ENCODE results near the gene OR2M4. TPM values are rescaled to one million over a fixed set of nuclear protein-coding genes. Genes with fewer than 3 reads are reported as not detected.

OR2M4 gene
- total and polyA plus RNA-seq, 2 donors (not counting 3 experiments of a cell fraction or from before 2014, with no cell fraction given), result not detected

DNA sequence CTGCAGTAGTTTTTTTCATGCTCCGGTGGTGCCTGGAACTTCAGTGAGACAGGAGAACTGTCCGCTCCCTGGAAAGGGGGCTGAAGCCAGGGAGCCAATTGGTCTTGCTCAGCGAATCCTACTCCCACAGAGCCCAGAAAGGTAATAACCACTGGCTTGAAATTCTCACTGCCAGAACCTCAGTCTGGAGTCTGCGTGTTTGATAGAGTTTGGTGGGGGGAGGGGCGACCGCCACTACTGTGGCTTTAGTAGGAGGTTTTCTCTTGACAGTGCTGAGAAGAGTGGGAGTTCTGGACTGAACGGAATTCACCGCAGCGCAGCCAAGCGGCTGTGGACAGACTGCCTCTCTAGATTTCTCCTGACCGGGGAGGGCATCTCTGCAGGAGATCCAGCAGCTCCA, 42.2 kb upstream of the OR2M4 start:
- no peak overlapping the region for H3K4me2 ChIP-seq (ENCODE audit: insufficient read depth, low read length)
- ChIA-PET POLR2A (no interaction called here), CTCF (no interaction called here)
- peaks cover 2% of the 10 kb centered on the region for H3K9me3 ChIP-seq (replicated peaks; ENCODE audit: control insufficient read depth, insufficient read depth, low read length)
- no peak for FAIRE-seq
- no peak overlapping the region for H2AFZ ChIP-seq (ENCODE audit: low read depth, low read length)
- H3K27me3 ChIP-seq (ENCODE audit: control insufficient read depth in 2 of 2, insufficient read depth in 2 of 2, low read length in 2 of 2), result no peaks in the 10 kb centered on the region
- DNase-seq (ENCODE audit: low read depth, low spot score), result no peak
- no peak overlapping the region for H3K27ac ChIP-seq (ENCODE audit: insufficient read depth, low read depth, low read length)
- H3K9me1 ChIP-seq (replicated peaks; ENCODE audit: control insufficient read depth, extremely low read depth, insufficient read depth, low read length), result no peaks in the 10 kb centered on the region
- no peaks in the 10 kb centered on the region for H3K4me1 ChIP-seq (ENCODE audit: control insufficient read depth, extremely low read depth, insufficient read depth, low read length)
- no peaks in the 10 kb centered on the region for H4K20me1 ChIP-seq (replicated peaks; ENCODE audit: control insufficient read depth, extremely low read depth, insufficient read depth, low read length)
- H3K36me3 ChIP-seq (ENCODE audit: control insufficient read depth in 2 of 2, extremely low read depth in 1 of 2, insufficient read depth in 2 of 2, low read length in 2 of 2), result no peaks in the 10 kb centered on the region
- H3K9ac ChIP-seq (replicated peaks; ENCODE audit: extremely low read depth, insufficient read depth, low read length), result no peak overlapping the region
- no TSS peak for BruUV-seq (replicated peaks)
- intact Hi-C loops (cut with micrococcal nuclease), result no loop called here
- no peaks in the 10 kb centered on the region for H3K79me2 ChIP-seq (ENCODE audit: control insufficient read depth, insufficient read depth, low read length)
- no peak overlapping the region for H3K4me3 ChIP-seq (replicated peaks in 1 of 3; ENCODE audit: insufficient read depth in 1 of 3, low read depth in 1 of 3, low read length in 3 of 3)
- dilution Hi-C loops (cut with MboI; ENCODE audit: extremely low pct_ligation_motif_present, low sequenced_read_pairs), result no loop called here
- no peak for TF ChIP-seq EZH2 (IDR thresholded peaks at IDR 0.05; ENCODE audit: borderline replicate concordance, low read depth, low read length, severe bottlenecking)
- TF ChIP-seq, protein P1, sequence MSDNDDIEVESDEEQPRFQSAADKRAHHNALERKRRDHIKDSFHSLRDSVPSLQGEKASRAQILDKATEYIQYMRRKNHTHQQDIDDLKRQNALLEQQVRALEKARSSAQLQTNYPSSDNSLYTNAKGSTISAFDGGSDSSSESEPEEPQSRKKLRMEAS (IDR thresholded peaks at IDR 0.05; ENCODE audit: insufficient read depth, insufficient read length), result no peak
- no peak for TF ChIP-seq JUN (IDR thresholded peaks at IDR 0.05; ENCODE audit: borderline replicate concordance, insufficient read depth, insufficient read length, low read depth)
- no peak for TF ChIP-seq POLR2A (IDR thresholded peaks at IDR 0.05; ENCODE audit: low read depth, low read length)

DNA sequence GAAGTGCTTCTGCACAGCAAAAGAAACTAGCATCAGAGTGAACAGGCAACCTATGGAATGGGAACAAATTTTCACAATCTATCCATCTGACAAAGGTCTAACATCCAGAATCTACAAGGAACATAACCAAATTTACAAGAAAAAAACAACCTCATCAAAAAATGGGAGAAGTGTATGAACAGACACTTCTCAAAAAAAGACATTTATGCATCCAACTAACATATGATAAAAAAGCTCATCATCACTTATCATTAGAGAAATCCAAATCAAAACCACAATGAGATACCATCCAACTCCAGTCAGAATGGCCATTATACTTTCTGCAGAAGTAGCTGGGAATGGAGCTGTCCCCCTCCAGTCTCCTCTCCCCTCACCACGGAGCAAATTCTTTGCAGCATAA, 37.1 kb upstream of the OR2M4 start:
- no peak overlapping the region for H3K9ac ChIP-seq (replicated peaks; ENCODE audit: extremely low read depth, insufficient read depth, low read length)
- POLR2A ChIA-PET, result no interaction called here
- H3K36me3 ChIP-seq (ENCODE audit: control insufficient read depth in 2 of 2, extremely low read depth in 1 of 2, insufficient read depth in 2 of 2, low read length in 2 of 2), result no peaks in the 10 kb centered on the region
- no peak overlapping the region for H3K4me2 ChIP-seq (ENCODE audit: insufficient read depth, low read length)
- H3K27ac ChIP-seq (ENCODE audit: insufficient read depth, low read depth, low read length), result no peak overlapping the region
- no TSS peak for BruUV-seq (replicated peaks)
- no peak for DNase-seq (ENCODE audit: low read depth, low spot score)
- H3K9me3 ChIP-seq (replicated peaks; ENCODE audit: control insufficient read depth, insufficient read depth, low read length), result peaks cover 2% of the 10 kb centered on the region
- no peak overlapping the region for H3K4me3 ChIP-seq (replicated peaks in 1 of 3; ENCODE audit: insufficient read depth in 1 of 3, low read depth in 1 of 3, low read length in 3 of 3)
- FAIRE-seq, result no peak
- H4K20me1 ChIP-seq (replicated peaks; ENCODE audit: control insufficient read depth, extremely low read depth, insufficient read depth, low read length), result no peaks in the 10 kb centered on the region
- no peaks in the 10 kb centered on the region for H3K4me1 ChIP-seq (ENCODE audit: control insufficient read depth, extremely low read depth, insufficient read depth, low read length)
- H3K79me2 ChIP-seq (ENCODE audit: control insufficient read depth, insufficient read depth, low read length), result no peaks in the 10 kb centered on the region
- H3K9me1 ChIP-seq (replicated peaks; ENCODE audit: control insufficient read depth, extremely low read depth, insufficient read depth, low read length), result no peaks in the 10 kb centered on the region
- no peak overlapping the region for H2AFZ ChIP-seq (ENCODE audit: low read depth, low read length)
- TF ChIP-seq EZH2 (IDR thresholded peaks at IDR 0.05; ENCODE audit: borderline replicate concordance, low read depth, low read length, severe bottlenecking) (no peak), FOS (IDR thresholded peaks at IDR 0.05; ENCODE audit: borderline replicate concordance, insufficient read depth, low read length) (no peak), MYC (IDR thresholded peaks at IDR 0.05; ENCODE audit: low read depth, low read length) (no peak), POLR2A (IDR thresholded peaks at IDR 0.05; ENCODE audit: low read depth, low read length) (no peak), POLR2AphosphoS5 (IDR thresholded peaks at IDR 0.05; ENCODE audit: insufficient read depth, low read depth, low read length) (no peak), GATA2 (IDR thresholded peaks at IDR 0.05; ENCODE audit: insufficient read depth, insufficient read length, low read depth, low read length) (no peak), JUN (IDR thresholded peaks at IDR 0.05; ENCODE audit: borderline replicate concordance, insufficient read depth, insufficient read length, low read depth) (no peak)
- TF ChIP-seq, protein P2, sequence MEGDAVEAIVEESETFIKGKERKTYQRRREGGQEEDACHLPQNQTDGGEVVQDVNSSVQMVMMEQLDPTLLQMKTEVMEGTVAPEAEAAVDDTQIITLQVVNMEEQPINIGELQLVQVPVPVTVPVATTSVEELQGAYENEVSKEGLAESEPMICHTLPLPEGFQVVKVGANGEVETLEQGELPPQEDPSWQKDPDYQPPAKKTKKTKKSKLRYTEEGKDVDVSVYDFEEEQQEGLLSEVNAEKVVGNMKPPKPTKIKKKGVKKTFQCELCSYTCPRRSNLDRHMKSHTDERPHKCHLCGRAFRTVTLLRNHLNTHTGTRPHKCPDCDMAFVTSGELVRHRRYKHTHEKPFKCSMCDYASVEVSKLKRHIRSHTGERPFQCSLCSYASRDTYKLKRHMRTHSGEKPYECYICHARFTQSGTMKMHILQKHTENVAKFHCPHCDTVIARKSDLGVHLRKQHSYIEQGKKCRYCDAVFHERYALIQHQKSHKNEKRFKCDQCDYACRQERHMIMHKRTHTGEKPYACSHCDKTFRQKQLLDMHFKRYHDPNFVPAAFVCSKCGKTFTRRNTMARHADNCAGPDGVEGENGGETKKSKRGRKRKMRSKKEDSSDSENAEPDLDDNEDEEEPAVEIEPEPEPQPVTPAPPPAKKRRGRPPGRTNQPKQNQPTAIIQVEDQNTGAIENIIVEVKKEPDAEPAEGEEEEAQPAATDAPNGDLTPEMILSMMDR (IDR thresholded peaks at IDR 0.05; ENCODE audit: extremely low read depth in 1 of 2, insufficient read depth in 1 of 2, low read depth in 1 of 2, low read length in 2 of 2), result no peak
- TF ChIP-seq, protein P1 (IDR thresholded peaks at IDR 0.05; ENCODE audit: insufficient read depth, insufficient read length), result no peak
- H3K27me3 ChIP-seq (ENCODE audit: control insufficient read depth in 2 of 2, insufficient read depth in 2 of 2, low read length in 2 of 2), result no peaks in the 10 kb centered on the region
- CTCF ChIA-PET, result no interaction called here
- intact Hi-C loops (cut with micrococcal nuclease), result no loop called here
- dilution Hi-C loops (cut with MboI; ENCODE audit: extremely low pct_ligation_motif_present, low sequenced_read_pairs), result no loop called here

All from endothelial cell of umbilical vein (primary cell).